IMR-90 (cell line): Measurements from ENCODE around the gene BTRC. TPM values are rescaled to one million over a fixed set of nuclear protein-coding genes. Genes with fewer than 3 reads are reported as not detected.

Experiments
- ATAC-seq: fragments of 200-7000 bp; cut with Tn5 transposase; 2 replicates; pipeline ENCODE4 v1.9.1; 2020; ENCODE audit warnings: low read depth, mild to moderate bottlenecking, moderate library complexity
- BruUV-seq: library from RNA; stranded (reverse); fragments of 400-500 nt; replicated peaks from 2 replicates; lab custom pipeline; 2021; lab: Mats Ljungman, UMichigan
- CTCF ChIA-PET: fragments of 300-600 bp; formaldehyde crosslinking; extraction: SDS; loops from one replicate; lab custom pipeline; 2021; ENCODE audit warnings: antibody characterized with exemption; lab: Yijun Ruan, JAX
- POLR2A ChIA-PET: fragments of 300-600 bp; sonication (Branson Sonifier 250); formaldehyde crosslinking; loops from one replicate; lab custom pipeline; 2022; ENCODE audit warnings: antibody characterized with exemption; ENCODE audit not compliant: unreplicated experiment; lab: Charles Lee
- DNase-seq: peaks from one replicate; pipeline ENCODE4 v3.0.0; 2013
- H2AFZ ChIP-seq: replicated peaks from 2 replicates; pipeline ENCODE3; 2013; ENCODE audit warnings: low read length, mild to moderate bottlenecking; ENCODE audit not compliant: poor library complexity
- H2AK5ac ChIP-seq: 2 replicates; pipeline ENCODE4 v1.6.1; 2013; ENCODE audit warnings: low read depth, low read length, inconsistent platforms
- H2AK9ac ChIP-seq: replicated peaks from 2 replicates; pipeline ENCODE3; 2013; ENCODE audit warnings: mild to moderate bottlenecking, low read depth, low read length, moderate library complexity; ENCODE audit not compliant: poor library complexity
- H2BK120ac ChIP-seq: 2 replicates; pipeline ENCODE4 v1.6.1; 2013; ENCODE audit warnings: low read depth, low read length, inconsistent platforms
- H2BK15ac ChIP-seq: 3 replicates; pipeline ENCODE4 v1.6.1; 2013; ENCODE audit warnings: low read depth, low read length, inconsistent platforms
- H2BK20ac ChIP-seq: 2 replicates; pipeline ENCODE4 v1.6.1; 2013; ENCODE audit warnings: low read depth, mild to moderate bottlenecking, inconsistent platforms, low read length, moderate library complexity
- H2BK5ac ChIP-seq: 2 replicates; pipeline ENCODE4 v1.6.1; 2013; ENCODE audit warnings: mild to moderate bottlenecking, low read depth, low read length, inconsistent platforms; ENCODE audit not compliant: poor library complexity, severe bottlenecking
- H3K14ac ChIP-seq: replicated peaks from 2 replicates; pipeline ENCODE4 v1.6.1; 2013; ENCODE audit warnings: low read depth, low read length, inconsistent platforms
- H3K18ac ChIP-seq: 2 replicates; pipeline ENCODE4 v1.6.1; 2013; ENCODE audit warnings: low read depth, low read length, control low read depth
- H3K23ac ChIP-seq: 2 replicates; pipeline ENCODE4 v1.6.1; 2013; ENCODE audit warnings: low read depth, low read length, inconsistent platforms
- H3K27ac ChIP-seq: 2 replicates; pipeline ENCODE4 v1.5.1; 2013; ENCODE audit warnings: mild to moderate bottlenecking, control low read depth, low read length; ENCODE audit not compliant: insufficient read depth
- H3K27me3 ChIP-seq: 2 replicates; pipeline ENCODE4 v1.6.1; 2013; ENCODE audit warnings: low read length; ENCODE audit not compliant: control insufficient read depth, insufficient read depth
- H3K36me3 ChIP-seq: 2 replicates; pipeline ENCODE4 v1.6.1; 2013; ENCODE audit warnings: low read length, mixed read lengths; ENCODE audit not compliant: control insufficient read depth, insufficient read depth
- H3K4ac ChIP-seq: 2 replicates; pipeline ENCODE4 v1.6.1; 2013; ENCODE audit warnings: low read depth, low read length, inconsistent platforms
- H3K4me1 ChIP-seq: 2 replicates; pipeline ENCODE4 v1.6.1; 2013; ENCODE audit warnings: low read length, mixed read lengths; ENCODE audit not compliant: control insufficient read depth, insufficient read depth
- H3K4me2 ChIP-seq: 2 replicates; pipeline ENCODE4 v1.6.1; 2013; ENCODE audit warnings: low read depth, mild to moderate bottlenecking, control low read depth, low read length, moderate library complexity
- H3K4me3 ChIP-seq: 2 replicates; pipeline ENCODE4 v1.5.1; 2013; ENCODE audit warnings: low read depth, mild to moderate bottlenecking, control low read depth, low read length, moderate library complexity; ENCODE audit not compliant: insufficient read depth
- H3K56ac ChIP-seq: 2 replicates; pipeline ENCODE4 v1.6.1; 2013; ENCODE audit warnings: low read length, inconsistent platforms; ENCODE audit not compliant: insufficient read depth; ENCODE audit errors: extremely low read depth
- H3K79me1 ChIP-seq, 2 experiments: 2 replicates each; pipeline ENCODE4 v1.6.1; 2013; ENCODE audit warnings: low read length in 2 of 2, inconsistent platforms in 1 of 2, low read depth in 1 of 2
- H3K9ac ChIP-seq: 2 replicates; pipeline ENCODE4 v1.6.1; 2013; ENCODE audit warnings: low read depth, low read length, control low read depth
- H3K9me1 ChIP-seq: 2 replicates; pipeline ENCODE4 v1.6.1; 2013; ENCODE audit warnings: low read length, inconsistent platforms; ENCODE audit not compliant: insufficient read depth
- H3K9me3 ChIP-seq: 2 replicates; pipeline ENCODE4 v1.6.1; 2013; ENCODE audit warnings: low read length; ENCODE audit not compliant: control insufficient read depth, insufficient read depth
- H4K20me1 ChIP-seq: 2 replicates; pipeline ENCODE4 v1.6.1; 2013; ENCODE audit warnings: low read length, inconsistent platforms; ENCODE audit not compliant: insufficient read depth
- H4K5ac ChIP-seq: 2 replicates; pipeline ENCODE4 v1.6.1; 2013; ENCODE audit warnings: mild to moderate bottlenecking, low read depth, low read length, control low read depth
- H4K8ac ChIP-seq, 2 experiments: 2 replicates each; pipeline ENCODE4 v1.6.1; 2013; ENCODE audit warnings: low read depth in 2 of 2, low read length in 2 of 2, control low read depth in 1 of 2, inconsistent platforms in 1 of 2
- H4K91ac ChIP-seq: 2 replicates; pipeline ENCODE4 v1.6.1; 2013; ENCODE audit warnings: low read depth, low read length, inconsistent platforms; ENCODE audit not compliant: insufficient read depth
- BHLHE40 ChIP-seq: fragments of 150-350 bp; IDR thresholded peaks from 2 replicates; pipeline ENCODE4 v1.6.1; 2016; ENCODE audit warnings: mild to moderate bottlenecking, low read depth, low read length
- CEBPB ChIP-seq: IDR thresholded peaks from 2 replicates; pipeline ENCODE4 v1.6.1; 2012; ENCODE audit warnings: low read depth, low read length, improper control_type of control experiment
- CHD1 ChIP-seq: IDR thresholded peaks from 2 replicates; pipeline ENCODE4 v1.6.1; 2012; ENCODE audit warnings: low read depth, low read length, improper control_type of control experiment
- FOS ChIP-seq: fragments of 150-350 bp; IDR thresholded peaks from 2 replicates; pipeline ENCODE4 v1.6.1; 2016; ENCODE audit warnings: low read depth, low read length
- MAFK ChIP-seq: IDR thresholded peaks from 2 replicates; pipeline ENCODE4 v1.6.1; 2012; ENCODE audit warnings: low read depth, low read length, improper control_type of control experiment
- MAZ ChIP-seq: IDR thresholded peaks from 2 replicates; pipeline ENCODE4 v1.6.1; 2012; ENCODE audit warnings: low read depth, mild to moderate bottlenecking, low read length, improper control_type of control experiment, moderate library complexity, borderline replicate concordance
- MXI1 ChIP-seq: IDR thresholded peaks from 2 replicates; pipeline ENCODE4 v1.6.1; 2012; ENCODE audit warnings: low read depth, mild to moderate bottlenecking, low read length, moderate library complexity, borderline replicate concordance
- NFE2L2 ChIP-seq: fragments of 150-350 bp; IDR thresholded peaks from 2 replicates; pipeline ENCODE4 v1.6.1; 2016; ENCODE audit warnings: low read depth, mild to moderate bottlenecking, low read length
- POLR2A ChIP-seq: IDR thresholded peaks from 2 replicates; pipeline ENCODE4 v1.6.1; 2012; ENCODE audit warnings: mild to moderate bottlenecking, low read depth, low read length
- RAD21 ChIP-seq: IDR thresholded peaks from 2 replicates; pipeline ENCODE4 v1.6.1; 2012; ENCODE audit warnings: low read length, improper control_type of control experiment
- RCOR1 ChIP-seq: IDR thresholded peaks from 2 replicates; pipeline ENCODE4 v1.6.1; 2012; ENCODE audit warnings: mild to moderate bottlenecking, low read length, improper control_type of control experiment; ENCODE audit not compliant: insufficient replicate concordance
- SMC3 ChIP-seq: fragments of 150-350 bp; IDR thresholded peaks from 2 replicates; pipeline ENCODE4 v1.6.1; 2016; ENCODE audit warnings: low read depth, mild to moderate bottlenecking, antibody characterized with exemption, low read length, moderate library complexity
- WGBS, 2 experiments: methylation state at CpG; one replicate each; pipeline versions ENCODE4 v1.1.5 to v1.1.7; 2013; ENCODE audit warnings: missing lambda C conversion rate in 2 of 2; ENCODE audit not compliant: insufficient read length in 1 of 2; ENCODE audit errors: extremely low coverage in 2 of 2; 5-methylcytosine and 5-hydroxymethylcytosine counted together
- dilution Hi-C: fragments of 300-500 bp; cut with HindIII; formaldehyde crosslinking; loops from one replicate; pipeline ENCODE4 v1.14.3; 2018; ENCODE audit warnings: low sequenced_read_pairs; ENCODE audit not compliant: unreplicated experiment
- in situ Hi-C: fragments of 300-500 bp; cut with MboI; formaldehyde crosslinking; loops from 3 replicates; pipeline ENCODE4 v1.14.3; 2019; ENCODE audit warnings: low sequenced_read_pairs, inconsistent platforms, mixed read lengths
- intact Hi-C: fragments of 100-400 bp; cut with micrococcal nuclease; formaldehyde crosslinking; loops from 2 replicates; pipeline ENCODE4 v1.10.0; 2022
- polyA plus RNA-seq, 3 experiments: library from polyadenylated mRNA; depleted of rRNA; stranded (reverse); fragments of >200 nt; gene quantifications; 2 replicates each; pipeline ENCODE4 v1.2.3, GENCODE V29; 2012; ENCODE audit warnings: low replicate concordance in 1 of 3
- total RNA-seq: library from RNA; depleted of rRNA; stranded (reverse); fragments of >200 nt; gene quantifications from 2 replicates; pipeline ENCODE4 v1.2.3, GENCODE V29; 2012
- TF ChIP-seq, protein P1 (sequence below): fragments of 150-350 bp; IDR thresholded peaks from 2 replicates; pipeline ENCODE4 v1.6.1; 2016; ENCODE audit warnings: low read depth, mild to moderate bottlenecking, low read length, moderate library complexity, borderline replicate concordance
- TF ChIP-seq, protein P2 (sequence below): fragments of 150-350 bp; IDR thresholded peaks from 2 replicates; pipeline ENCODE4 v1.6.1; 2017; ENCODE audit warnings: mild to moderate bottlenecking, antibody characterized with exemption, low read length, low read depth

The BTRC gene
- total and polyA plus RNA-seq, 2 of the 4 experiments (the other 2 are of a cell fraction), result 7.7 to 8.4 TPM

DNA sequence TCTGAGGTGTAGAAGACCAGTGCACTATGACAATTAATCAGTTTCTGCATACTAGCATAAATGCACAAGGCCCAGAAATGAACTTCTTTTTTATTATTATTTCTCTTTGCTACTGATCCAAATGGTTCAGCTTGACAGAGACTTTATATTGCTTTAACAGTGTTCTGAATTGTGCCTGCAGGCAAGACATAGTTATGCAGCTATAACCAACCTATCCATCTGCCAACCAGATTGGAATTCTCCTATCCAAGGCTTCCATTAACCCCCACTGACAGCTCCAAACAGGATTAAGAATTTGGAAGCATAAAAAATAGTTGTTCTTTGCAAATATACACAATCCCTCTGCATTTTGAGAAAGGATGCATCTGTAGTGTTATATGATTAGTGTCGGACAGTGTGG is 98.2 kb downstream of the BTRC start:
- H4K91ac ChIP-seq, result no peak overlapping the region
- H4K5ac ChIP-seq, result no peak overlapping the region
- in situ Hi-C loops, result no loop called here
- no peak overlapping the region for H2BK20ac ChIP-seq
- no peaks in the 10 kb centered on the region; the same call in 1 of the 2 replicates for H3K36me3 ChIP-seq
- ATAC-seq, result no peak
- H2AK5ac ChIP-seq, result no peak overlapping the region
- peaks cover 5% of the 10 kb centered on the region for H3K9me1 ChIP-seq
- H3K14ac ChIP-seq, result no peak overlapping the region
- no peak overlapping the region for H3K4me3 ChIP-seq
- H3K27ac ChIP-seq, result no peak overlapping the region
- H2AFZ ChIP-seq, result no peak overlapping the region
- BruUV-seq, result no TSS peak
- intact Hi-C loops, result no loop called here
- WGBS, 2 experiments, result no CpG with 5 or more reads among the region's 1 CpG
- H3K56ac ChIP-seq, result no peak overlapping the region
- H2AK9ac ChIP-seq, result no peak overlapping the region
- no peak overlapping the region for H3K23ac ChIP-seq
- H4K8ac ChIP-seq, result no peak overlapping the region
- H3K9ac ChIP-seq, result no peak overlapping the region
- H3K9me3 ChIP-seq, result no peaks in the 10 kb centered on the region
- no peak overlapping the region for H3K4me2 ChIP-seq
- H2BK15ac ChIP-seq, result no peak overlapping the region
- no peaks in the 10 kb centered on the region for H3K27me3 ChIP-seq
- no peak overlapping the region for H2BK120ac ChIP-seq
- no peak for TF ChIP-seq CEBPB
- no peak for TF ChIP-seq MAFK
- TF ChIP-seq SMC3, result no peak
- TF ChIP-seq RAD21, result no peak
- TF ChIP-seq CHD1, result no peak
- no peak for TF ChIP-seq BHLHE40
- TF ChIP-seq MXI1, result no peak
- TF ChIP-seq, protein P1, sequence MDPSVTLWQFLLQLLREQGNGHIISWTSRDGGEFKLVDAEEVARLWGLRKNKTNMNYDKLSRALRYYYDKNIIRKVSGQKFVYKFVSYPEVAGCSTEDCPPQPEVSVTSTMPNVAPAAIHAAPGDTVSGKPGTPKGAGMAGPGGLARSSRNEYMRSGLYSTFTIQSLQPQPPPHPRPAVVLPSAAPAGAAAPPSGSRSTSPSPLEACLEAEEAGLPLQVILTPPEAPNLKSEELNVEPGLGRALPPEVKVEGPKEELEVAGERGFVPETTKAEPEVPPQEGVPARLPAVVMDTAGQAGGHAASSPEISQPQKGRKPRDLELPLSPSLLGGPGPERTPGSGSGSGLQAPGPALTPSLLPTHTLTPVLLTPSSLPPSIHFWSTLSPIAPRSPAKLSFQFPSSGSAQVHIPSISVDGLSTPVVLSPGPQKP, result no peak
- TF ChIP-seq POLR2A, result no peak
- TF ChIP-seq, protein P2, sequence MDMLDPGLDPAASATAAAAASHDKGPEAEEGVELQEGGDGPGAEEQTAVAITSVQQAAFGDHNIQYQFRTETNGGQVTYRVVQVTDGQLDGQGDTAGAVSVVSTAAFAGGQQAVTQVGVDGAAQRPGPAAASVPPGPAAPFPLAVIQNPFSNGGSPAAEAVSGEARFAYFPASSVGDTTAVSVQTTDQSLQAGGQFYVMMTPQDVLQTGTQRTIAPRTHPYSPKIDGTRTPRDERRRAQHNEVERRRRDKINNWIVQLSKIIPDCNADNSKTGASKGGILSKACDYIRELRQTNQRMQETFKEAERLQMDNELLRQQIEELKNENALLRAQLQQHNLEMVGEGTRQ, result no peak
- TF ChIP-seq NFE2L2, result no peak
- TF ChIP-seq MAZ, result no peak
- TF ChIP-seq FOS, result no peak
- TF ChIP-seq RCOR1, result no peak
- H3K4ac ChIP-seq, result no peak overlapping the region
- POLR2A ChIA-PET, result no interaction called here
- no peak overlapping the region for H2BK5ac ChIP-seq
- CTCF ChIA-PET, result no interaction called here
- dilution Hi-C loops, result loop anchor here (25.0 kb wide), 1 partner anchor 165 kb away; no protein-coding TSS in a partner anchor
- peaks cover 2% of the 10 kb centered on the region for H3K4me1 ChIP-seq
- H4K20me1 ChIP-seq, result peaks cover 32% of the 10 kb centered on the region
- peaks cover 13 to 22% of the 10 kb centered on the region in 2 experiments for H3K79me1 ChIP-seq
- DNase-seq, result no peak
- H3K18ac ChIP-seq, result no peak overlapping the region
